Neural progenitor cell (in vitro differentiated cells): Measurements from ENCODE around the gene H2BK1. TPM values are rescaled to one million over a fixed set of nuclear protein-coding genes. Genes with fewer than 3 reads are reported as not detected.
A peak's percentile ranks its signal among the peaks of the same experiment; 100 is the strongest.

Source experiments
- DNase-seq: peaks from one replicate; pipeline ENCODE4 v3.0.0-alpha.2; 2016; ENCODE audit warnings: low spot score
- H2AFZ ChIP-seq: fragments of 200-600 bp; sonication (generic); replicated peaks from 2 replicates; pipeline ENCODE4 v1.6.1; 2016; ENCODE audit warnings: antibody characterized with exemption
- H3F3A ChIP-seq: fragments of 200-600 bp; sonication (generic); 2 replicates; pipeline ENCODE4 v1.6.1; 2016; ENCODE audit warnings: antibody characterized with exemption, low read depth
- H3K27ac ChIP-seq: fragments of 200-600 bp; sonication (generic); 2 replicates; pipeline ENCODE4 v1.5.1; 2016; ENCODE audit warnings: mild to moderate bottlenecking
- H3K27me3 ChIP-seq: fragments of 200-600 bp; sonication (generic); 2 replicates; pipeline ENCODE4 v1.6.1; 2016; ENCODE audit warnings: mild to moderate bottlenecking, moderate library complexity
- H3K36me3 ChIP-seq: fragments of 200-600 bp; sonication (generic); 2 replicates; pipeline ENCODE4 v1.5.1; 2016
- H3K4me1 ChIP-seq: fragments of 200-600 bp; sonication (generic); 2 replicates; pipeline ENCODE4 v1.6.1; 2016; ENCODE audit warnings: mixed run types
- H3K4me2 ChIP-seq: fragments of 200-600 bp; sonication (generic); 2 replicates; pipeline ENCODE4 v1.6.1; 2016
- H3K4me3 ChIP-seq: fragments of 200-600 bp; sonication (generic); 2 replicates; pipeline ENCODE4 v1.5.1; 2016
- H3K79me2 ChIP-seq: fragments of 200-600 bp; sonication (generic); 2 replicates; pipeline ENCODE4 v1.6.1; 2016; ENCODE audit warnings: low read depth
- H3K9ac ChIP-seq: fragments of 200-600 bp; sonication (generic); 2 replicates; pipeline ENCODE4 v1.6.1; 2016
- H3K9me3 ChIP-seq: fragments of 200-600 bp; sonication (generic); 2 replicates; pipeline ENCODE4 v1.5.1; 2016; ENCODE audit warnings: low read depth
- H4K20me1 ChIP-seq: fragments of 200-600 bp; sonication (generic); 2 replicates; pipeline ENCODE4 v1.6.1; 2016; ENCODE audit warnings: low read depth
- H3K27ac Mint-ChIP-seq: 3 replicates; pipeline ENCODE4 v1.8.0; 2021; ENCODE audit warnings: mixed read lengths
- H3K27me3 Mint-ChIP-seq: 2 replicates; pipeline ENCODE4 v1.8.0; 2022; ENCODE audit warnings: low read depth, mild to moderate bottlenecking, inconsistent platforms, moderate library complexity, mixed read lengths; ENCODE audit not compliant: insufficient read depth
- H3K36me3 Mint-ChIP-seq: 3 replicates; pipeline ENCODE4 v1.8.0; 2021; ENCODE audit warnings: mixed read lengths
- H3K4me1 Mint-ChIP-seq: 3 replicates; pipeline ENCODE4 v1.8.0; 2021; ENCODE audit warnings: mixed read lengths
- H3K4me3 Mint-ChIP-seq: 3 replicates; pipeline ENCODE4 v1.8.0; 2021; ENCODE audit warnings: mild to moderate bottlenecking, moderate library complexity, mixed read lengths
- H3K9me3 Mint-ChIP-seq: 3 replicates; pipeline ENCODE4 v1.8.0; 2020; ENCODE audit warnings: mixed read lengths
- CTCF ChIP-seq: fragments of 200-600 bp; sonication (generic); IDR thresholded peaks from 2 replicates; pipeline ENCODE4 v1.5.1; 2017; ENCODE audit warnings: antibody characterized with exemption, mild to moderate bottlenecking
- EZH2 ChIP-seq: fragments of 200-600 bp; sonication (generic); IDR thresholded peaks from 2 replicates; pipeline ENCODE4 v1.6.1; 2017; ENCODE audit warnings: antibody characterized with exemption, mild to moderate bottlenecking, moderate library complexity
- EZH2phosphoT487 ChIP-seq: fragments of 200-600 bp; sonication (generic); IDR thresholded peaks from 2 replicates; pipeline ENCODE4 v1.6.1; 2017; ENCODE audit warnings: antibody characterized with exemption
- total RNA-seq: library from RNA; depleted of rRNA; stranded (reverse); fragments of >200 nt; gene quantifications from 2 replicates; pipeline ENCODE4 v1.2.3, GENCODE V29; 2015; ENCODE audit warnings: low replicate concordance

H2BK1 gene
- total RNA-seq, 1 donor from 2014 or later, result not detected

DNA sequence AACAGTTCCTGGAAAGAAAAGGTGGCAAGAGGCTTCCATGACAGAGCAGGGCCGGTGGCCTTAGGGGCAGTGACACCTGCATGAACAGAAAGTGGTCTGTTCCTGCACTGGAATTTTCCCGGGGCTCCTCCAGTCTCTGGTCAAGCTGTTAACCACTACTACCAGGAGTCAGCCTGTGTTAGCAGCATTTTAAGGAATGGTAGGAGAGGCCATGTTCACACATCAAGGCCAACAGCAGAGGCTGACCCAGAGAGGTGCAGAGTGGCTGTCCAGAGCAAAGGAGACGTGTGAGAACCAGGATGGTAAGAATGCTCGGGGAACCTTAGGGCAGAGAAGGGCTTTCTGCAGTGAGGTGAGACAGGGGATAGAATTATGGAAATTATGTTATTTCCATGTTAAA, 8.5 kb downstream of the H2BK1 start:
- no peaks in the 10 kb centered on the region for H4K20me1 ChIP-seq
- no peak for TF ChIP-seq EZH2phosphoT487
- no peak for TF ChIP-seq CTCF
- no peak for TF ChIP-seq EZH2
- no peaks in the 10 kb centered on the region for H3K9me3 ChIP-seq
- no peak overlapping the region for H3K27ac ChIP-seq
- peaks cover 18% of the 10 kb centered on the region for H3K27me3 ChIP-seq
- H3K9ac ChIP-seq, result no peak overlapping the region
- no peaks in the 10 kb centered on the region for H3K4me1 Mint-ChIP-seq
- H3K27ac Mint-ChIP-seq, result no peak overlapping the region
- no peak overlapping the region for H2AFZ ChIP-seq
- H3K9me3 Mint-ChIP-seq, result peaks cover 2% of the 10 kb centered on the region
- H3K36me3 ChIP-seq, result no peaks in the 10 kb centered on the region
- H3K4me3 Mint-ChIP-seq, result no peak overlapping the region
- H3F3A ChIP-seq, result no peaks in the 10 kb centered on the region
- no peaks in the 10 kb centered on the region for H3K36me3 Mint-ChIP-seq
- no peak for DNase-seq
- H3K27me3 Mint-ChIP-seq, result peaks cover 2% of the 10 kb centered on the region
- H3K79me2 ChIP-seq, result no peaks in the 10 kb centered on the region
- H3K4me1 ChIP-seq, result peaks cover 11% of the 10 kb centered on the region
- H3K4me3 ChIP-seq, result no peak overlapping the region
- H3K4me2 ChIP-seq, result no peak overlapping the region

DNA sequence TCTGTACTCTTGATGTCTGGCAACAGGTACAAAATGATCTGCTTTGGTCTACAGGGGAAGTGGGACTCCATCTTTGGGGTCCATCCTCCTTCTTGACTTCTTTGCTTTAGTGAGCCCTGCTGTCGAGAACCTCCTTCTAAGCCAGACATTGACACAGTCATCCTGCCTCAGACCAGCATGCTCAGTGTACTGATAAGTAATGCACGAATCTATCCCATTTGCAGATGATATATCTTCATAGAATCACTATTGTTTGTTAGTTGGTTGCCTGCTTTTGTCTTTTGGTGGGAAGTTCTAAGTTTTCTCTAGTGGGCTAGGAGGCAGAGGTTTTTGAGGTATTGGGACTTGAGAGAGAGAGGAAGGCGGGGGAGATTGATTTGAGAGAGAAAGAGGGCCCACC, 8.9 kb downstream of the H2BK1 start:
- H3K9me3 Mint-ChIP-seq, result peaks cover 2% of the 10 kb centered on the region
- Histone ChIP-seq H3K9me3 (no peaks in the 10 kb centered on the region), H3F3A (no peaks in the 10 kb centered on the region), H3K4me3 (no peak overlapping the region), H3K27me3 (peaks cover 18% of the 10 kb centered on the region), H3K36me3 (no peaks in the 10 kb centered on the region), H4K20me1 (no peaks in the 10 kb centered on the region), H2AFZ (no peak overlapping the region), H3K4me2 (no peak overlapping the region), H3K9ac (no peak overlapping the region), H3K27ac (no peak overlapping the region), H3K4me1 (peaks cover 11% of the 10 kb centered on the region), H3K79me2 (no peaks in the 10 kb centered on the region)
- no peak for DNase-seq
- no peak overlapping the region for H3K27ac Mint-ChIP-seq
- no peak overlapping the region for H3K4me3 Mint-ChIP-seq
- peaks cover 2% of the 10 kb centered on the region for H3K27me3 Mint-ChIP-seq
- no peaks in the 10 kb centered on the region for H3K4me1 Mint-ChIP-seq
- H3K36me3 Mint-ChIP-seq, result no peaks in the 10 kb centered on the region
- TF ChIP-seq CTCF, result no peak
- no peak for TF ChIP-seq EZH2
- no peak for TF ChIP-seq EZH2phosphoT487

GRCh38 chr7:151198945-151199848, 11.1 kb downstream of the H2BK1 start:
- no peaks in the 10 kb centered on the region for H4K20me1 ChIP-seq
- H3K4me1 ChIP-seq, result peaks cover 11% of the 10 kb centered on the region
- Mint-ChIP-seq H3K4me3 (no peak overlapping the region), H3K9me3 (peaks cover 2% of the 10 kb centered on the region), H3K27me3 (peaks cover 2% of the 10 kb centered on the region), H3K36me3 (no peaks in the 10 kb centered on the region), H3K4me1 (no peaks in the 10 kb centered on the region), H3K27ac (peak overlapping the region; percentile 55)
- H3K27me3 ChIP-seq, result peaks cover 16% of the 10 kb centered on the region
- H3F3A ChIP-seq, result no peaks in the 10 kb centered on the region
- no peak overlapping the region for H3K27ac ChIP-seq
- H3K9ac ChIP-seq, result no peak overlapping the region
- H3K4me2 ChIP-seq, result peak overlapping the region; percentile 49
- H3K36me3 ChIP-seq, result no peaks in the 10 kb centered on the region
- peak overlapping the region; percentile 93 for H2AFZ ChIP-seq
- no peak overlapping the region for H3K4me3 ChIP-seq
- peak; percentile 52 for DNase-seq
- no peaks in the 10 kb centered on the region for H3K79me2 ChIP-seq
- H3K9me3 ChIP-seq, result no peaks in the 10 kb centered on the region
- TF ChIP-seq EZH2 (no peak), EZH2phosphoT487 (no peak), CTCF (no peak)
